Measurements from ENCODE around the gene GBA3. TPM values are rescaled to one million over a fixed set of nuclear protein-coding genes. Genes with fewer than 3 reads are reported as not detected.

Gene GBA3
- total RNA-seq, 6 experiments from 2014 or later: not detected

DNA sequence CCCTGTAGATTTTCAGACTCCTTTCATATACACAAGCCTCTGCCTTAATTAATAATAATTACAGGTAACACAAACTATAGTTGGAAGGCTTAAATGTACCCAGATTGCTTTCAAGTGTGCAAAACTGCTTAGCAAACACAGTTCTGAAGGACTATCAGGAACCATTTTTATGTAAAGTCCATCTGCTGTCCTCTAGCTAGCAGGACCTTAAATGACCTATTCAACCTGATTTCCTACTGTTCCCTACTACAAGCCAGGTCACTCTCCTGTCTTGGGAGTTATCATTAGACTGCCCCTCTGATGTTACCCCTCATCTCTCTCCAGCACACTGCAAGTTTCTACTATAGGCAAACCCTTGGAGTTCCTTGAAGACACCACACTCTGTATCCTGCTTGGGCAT is 157.3 kb downstream of the GBA3 start:
- H3K27ac Mint-ChIP-seq: no peak overlapping the region
- no peaks in the 10 kb centered on the region for H3K4me1 Mint-ChIP-seq (ENCODE audit: low read depth)
- no peaks in the 10 kb centered on the region for H3K36me3 Mint-ChIP-seq (ENCODE audit: low read depth)
- TF ChIP-seq CTCF (IDR thresholded peaks at IDR 0.05): no peak
- DNase-seq: no peak
- H3K9me3 Mint-ChIP-seq: peaks cover 2% of the 10 kb centered on the region
- no peak overlapping the region for H3K4me3 Mint-ChIP-seq
- H3K27me3 Mint-ChIP-seq (ENCODE audit: insufficient read depth): no peaks in the 10 kb centered on the region

- H3K9me3 Mint-ChIP-seq: peaks cover 6% of the 10 kb centered on the region
Observed at GRCh38 chr4:22850630-22851029, 157.9 kb downstream of the GBA3 start.

DNA sequence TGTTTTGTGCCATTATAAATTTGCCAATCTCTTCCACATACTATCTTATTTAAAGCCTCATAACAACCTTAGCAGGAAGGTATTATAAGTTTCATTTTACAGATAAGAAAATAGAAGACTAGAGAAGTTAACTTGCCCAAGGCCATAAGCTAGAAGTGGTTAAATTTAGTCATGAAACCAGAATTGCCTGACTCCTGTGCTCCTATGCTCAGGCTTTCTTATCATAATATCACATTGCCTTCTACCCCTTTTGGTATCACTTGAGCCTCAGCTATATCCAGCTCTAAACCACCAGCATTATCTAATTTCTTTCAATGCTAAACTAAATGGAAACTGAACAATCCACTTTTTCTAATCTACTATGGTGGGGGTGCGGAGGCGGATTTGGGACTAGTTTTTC is 164.7 kb downstream of the GBA3 start:
- Mint-ChIP-seq H3K36me3 (ENCODE audit: low read depth) (no peaks in the 10 kb centered on the region), H3K27me3 (ENCODE audit: insufficient read depth) (no peaks in the 10 kb centered on the region), H3K4me1 (ENCODE audit: low read depth) (no peaks in the 10 kb centered on the region), H3K27ac (no peak overlapping the region), H3K9me3 (peaks cover 32% of the 10 kb centered on the region), H3K4me3 (no peak overlapping the region)
- no peak for TF ChIP-seq CTCF (IDR thresholded peaks at IDR 0.05)
- DNase-seq: no peak

More at GRCh38 chr4:22850630-22851029, 157.9 kb downstream of the GBA3 start:
- no peaks in the 10 kb centered on the region for H3K27me3 Mint-ChIP-seq (ENCODE audit: insufficient read depth)
- H3K4me3 Mint-ChIP-seq: no peak overlapping the region
- H3K27ac Mint-ChIP-seq: no peak overlapping the region
- no peaks in the 10 kb centered on the region for H3K4me1 Mint-ChIP-seq (ENCODE audit: low read depth)
- no peak for TF ChIP-seq CTCF (IDR thresholded peaks at IDR 0.05)
- DNase-seq: no peak
- H3K36me3 Mint-ChIP-seq (ENCODE audit: low read depth): no peaks in the 10 kb centered on the region

DNA sequence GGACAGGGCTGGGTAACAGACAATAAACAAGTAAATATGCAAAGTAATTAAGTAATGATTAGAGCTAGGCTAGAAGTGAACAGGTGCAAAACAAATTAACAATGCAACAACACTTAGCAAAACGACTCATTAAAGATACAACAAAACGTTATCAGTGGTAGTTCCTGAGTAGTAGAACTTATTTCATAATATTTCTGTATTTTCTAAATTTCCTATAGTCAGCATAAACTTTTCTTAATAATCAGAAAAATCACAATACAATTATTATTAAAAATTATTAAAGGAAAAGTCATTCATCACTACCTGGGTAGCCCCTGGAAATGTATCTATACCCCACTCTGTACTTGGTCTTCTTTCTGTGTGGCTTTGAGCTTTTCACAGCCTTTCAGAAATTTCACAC is 166.6 kb downstream of the GBA3 start:
- no peaks in the 10 kb centered on the region for H3K4me1 Mint-ChIP-seq (ENCODE audit: low read depth)

More for the DNA sequence above, 166.6 kb downstream of the GBA3 start:
- TF ChIP-seq CTCF (IDR thresholded peaks at IDR 0.05): no peak
- Mint-ChIP-seq H3K27ac (no peak overlapping the region), H3K27me3 (ENCODE audit: insufficient read depth) (no peaks in the 10 kb centered on the region), H3K4me3 (no peak overlapping the region), H3K36me3 (ENCODE audit: low read depth) (no peaks in the 10 kb centered on the region), H3K9me3 (peaks cover 36% of the 10 kb centered on the region)
- no peak for DNase-seq

Other genes with a start within 250 kb of the GBA3 start
- gene ADGRA3, start 176.9 kb upstream of the GBA3 start, total RNA-seq (2021; fragmentation: NEBNext Ultra II Directional; extraction: Animal tissue kit (Norgen Biotek cat#: 25700)): 10 to 100 TPM; 15.1 to 19.0 (median 17.7) TPM

Data from HFFc6 (cell line).